ENCODE results near the gene LMO4.

The LMO4 gene

GRCh38 chr1:87329051-87329525 is 408 bp downstream of the LMO4 start:
- DNase-seq = no peak

GRCh38 chr1:87329526-87330056 is 911 bp downstream of the LMO4 start:
- no peak for DNase-seq

- DNase-seq = no peak
Observed at GRCh38 chr1:87330057-87330884, 1.6 kb downstream of the LMO4 start.

- no peak for DNase-seq
Observed at GRCh38 chr1:87330885-87331364, 2.2 kb downstream of the LMO4 start.

- DNase-seq = no peak
Observed at GRCh38 chr1:87331365-87332241, 2.9 kb downstream of the LMO4 start.

GRCh38 chr1:87333692-87334347 is 5.1 kb downstream of the LMO4 start:
- DNase-seq = no peak

- no peak for DNase-seq
Observed at GRCh38 chr1:87334351-87335174, 5.9 kb downstream of the LMO4 start.

GRCh38 chr1:87335175-87335884 is 6.7 kb downstream of the LMO4 start:
- no peak for DNase-seq

- DNase-seq = no peak
Observed at GRCh38 chr1:87336623-87337067, 8.0 kb downstream of the LMO4 start.

- DNase-seq = no peak
Observed at GRCh38 chr1:87337606-87338005, 8.9 kb downstream of the LMO4 start.

GRCh38 chr1:87338566-87338965 is 9.9 kb downstream of the LMO4 start:
- DNase-seq = no peak

GRCh38 chr1:87344231-87344630 is 15.6 kb downstream of the LMO4 start:
- DNase-seq = no peak

GRCh38 chr1:87346130-87346814 is 17.6 kb downstream of the LMO4 start:
- no peak for DNase-seq

GRCh38 chr1:87348341-87349019 is 19.8 kb downstream of the LMO4 start:
- DNase-seq = no peak

GRCh38 chr1:87349036-87349435 is 20.4 kb downstream of the LMO4 start:
- no peak for DNase-seq

- DNase-seq = no peak
Observed at GRCh38 chr1:87355894-87356293, 27.2 kb downstream of the LMO4 start.

- DNase-seq = no peak
Observed at GRCh38 chr1:87356591-87356990, 27.9 kb downstream of the LMO4 start.

GRCh38 chr1:87358219-87358618 is 29.5 kb downstream of the LMO4 start:
- DNase-seq = no peak

- DNase-seq = no peak
Observed at GRCh38 chr1:87359586-87359985, 30.9 kb downstream of the LMO4 start.
